ENCODE measurements around the gene CTCF. TPM values are rescaled to one million over a fixed set of nuclear protein-coding genes. Genes with fewer than 3 reads are reported as not detected.
A peak's percentile ranks its signal among the peaks of the same experiment; 100 is the strongest.

The CTCF gene
- total RNA-seq, 5 donors from 2014 or later (not counting 1 experiment from before 2014, with no cell fraction given), result 55.3 to 69.0 (median 64.0) TPM

DNA sequence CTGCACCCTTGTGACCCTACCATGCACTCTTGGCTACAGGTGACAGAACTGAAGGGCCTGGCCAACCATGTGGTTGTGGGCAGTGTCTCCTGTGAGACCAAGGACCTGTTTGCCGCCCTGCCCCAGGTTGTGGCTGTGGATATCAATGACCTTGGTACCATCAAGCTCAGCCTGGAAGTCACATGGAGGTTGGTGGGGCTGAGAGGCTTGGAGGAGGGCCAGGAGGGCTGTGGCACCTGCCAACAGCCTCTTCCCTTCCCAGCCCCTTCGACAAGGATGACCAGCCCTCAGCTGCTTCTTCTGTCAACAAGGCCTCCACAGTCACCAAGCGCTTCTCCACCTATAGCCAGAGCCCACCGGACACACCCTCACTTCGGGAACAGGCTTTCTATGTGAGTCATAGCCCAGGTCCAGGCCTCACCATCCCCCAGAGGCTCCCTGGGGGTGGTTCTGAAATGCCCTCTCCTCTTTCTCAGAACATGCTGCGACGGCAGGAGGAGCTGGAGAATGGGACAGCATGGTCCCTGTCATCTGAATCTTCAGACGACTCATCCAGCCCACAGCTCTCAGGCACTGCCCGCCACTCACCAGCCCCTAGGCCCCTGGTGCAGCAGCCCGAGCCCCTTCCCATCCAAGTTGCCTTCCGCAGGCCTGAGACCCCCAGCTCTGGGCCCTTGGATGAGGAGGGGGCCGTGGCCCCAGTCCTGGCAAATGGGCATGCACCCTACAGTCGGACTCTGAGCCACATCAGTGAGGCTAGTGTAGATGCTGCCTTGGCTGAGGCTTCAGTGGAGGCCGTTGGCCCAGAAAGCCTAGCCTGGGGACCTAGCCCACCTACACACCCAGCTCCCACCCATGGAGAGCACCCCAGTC is 20.7 kb upstream of the CTCF start:
- Mint-ChIP-seq H3K27ac (peak overlapping the region; percentile 82), H3K4me1 (peaks cover 45 to 57% (median 55%) of the 10 kb centered on the region in 3 donors), H3K27me3 (no peaks in the 10 kb centered on the region), H3K36me3 (peaks cover 9% of the 10 kb centered on the region), H3K4me3 (no peak overlapping the region), H3K9me3 (no peaks in the 10 kb centered on the region)
- Histone ChIP-seq H3K9me3 (no peaks in the 10 kb centered on the region), H3K4me1 (ENCODE audit: control insufficient read depth in 1 of 2, extremely low read depth in 1 of 2, insufficient read depth in 2 of 2, low read length in 2 of 2) (peaks cover 0 to 52% of the 10 kb centered on the region in 2 experiments), H3K27me3 (replicated peaks in 1 of 2; ENCODE audit: control insufficient read depth in 2 of 2, extremely low read depth in 1 of 2, insufficient read depth in 2 of 2, low read length in 1 of 2) (peaks cover 0 to 1% of the 10 kb centered on the region in 2 experiments), H3K36me3 (ENCODE audit: control insufficient read depth in 2 of 2, extremely low read depth in 1 of 2, insufficient read depth in 1 of 2, low read length in 1 of 2) (peaks cover 4 to 32% of the 10 kb centered on the region in 2 donors), H3K4me3 (ENCODE audit: control insufficient read depth in 1 of 2, extremely low read depth in 1 of 2, low read length in 1 of 2) (no peak overlapping the region), H3K27ac (ENCODE audit: low read length) (peak overlapping the region; percentile 44)
- DNase-seq (no peak), ATAC-seq (replicated peaks in 1 of 4) (no peak)
- CTCF ChIA-PET, result interaction anchor here (0.6 to 1.0 kb wide), 2 partner anchors 8 to 50 kb away, joined by 4 read pairs; no protein-coding TSS in a partner anchor
- POLR2A ChIA-PET, result interaction anchor here (0.5 to 0.6 kb wide), 3 partner anchors 80 to 524 kb away, joined by 5 to 8 read pairs (median 7); no protein-coding TSS in a partner anchor
- 98% methylated on average over 7 of the region's 14 CpGs for WGBS (ENCODE audit: insufficient coverage)

DNA sequence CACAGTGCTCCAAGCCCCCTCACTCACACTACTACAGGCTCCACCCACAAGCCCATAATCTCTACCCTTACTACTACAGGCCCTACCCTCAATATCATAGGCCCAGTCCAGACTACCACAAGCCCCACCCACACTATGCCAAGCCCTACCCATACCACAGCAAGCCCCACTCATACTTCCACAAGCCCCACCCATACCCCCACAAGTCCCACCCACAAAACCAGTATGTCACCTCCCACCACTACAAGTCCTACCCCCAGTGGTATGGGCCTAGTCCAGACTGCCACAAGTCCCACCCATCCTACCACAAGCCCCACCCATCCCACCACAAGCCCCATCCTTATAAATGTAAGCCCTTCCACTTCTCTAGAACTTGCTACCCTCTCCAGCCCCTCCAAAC is 19.9 kb upstream of the CTCF start:
- peaks cover 5 to 52% of the 10 kb centered on the region in 2 experiments for H3K4me1 ChIP-seq (ENCODE audit: control insufficient read depth in 1 of 2, extremely low read depth in 1 of 2, insufficient read depth in 2 of 2, low read length in 2 of 2)
- Mint-ChIP-seq H3K27ac (peak overlapping the region; percentile 82), H3K4me3 (no peak overlapping the region), H3K4me1 (peaks cover 48 to 58% (median 58%) of the 10 kb centered on the region in 3 donors), H3K36me3 (peaks cover 9% of the 10 kb centered on the region), H3K27me3 (no peaks in the 10 kb centered on the region), H3K9me3 (no peaks in the 10 kb centered on the region)
- no peaks in the 10 kb centered on the region for H3K9me3 ChIP-seq
- ATAC-seq (replicated peaks in 1 of 4) (peak; percentile 66 to 74 (median 67)), DNase-seq (peak; percentile 32 to 85 (median 75))
- H3K4me3 ChIP-seq (ENCODE audit: control insufficient read depth in 1 of 2, extremely low read depth in 1 of 2, low read length in 1 of 2), result no peak overlapping the region
- POLR2A ChIA-PET, result interaction anchor here in 1 of 2 donors (0.5 kb wide), 1 partner anchor 523 kb away, joined by 7 read pairs; no protein-coding TSS in a partner anchor
- H3K36me3 ChIP-seq (ENCODE audit: control insufficient read depth in 2 of 2, extremely low read depth in 1 of 2, insufficient read depth in 1 of 2, low read length in 1 of 2), result peaks cover 4 to 34% of the 10 kb centered on the region in 2 donors
- no peaks in the 10 kb centered on the region for H3K27me3 ChIP-seq (replicated peaks in 1 of 2; ENCODE audit: control insufficient read depth in 2 of 2, extremely low read depth in 1 of 2, insufficient read depth in 2 of 2, low read length in 1 of 2)
- CTCF ChIA-PET, result interaction anchor here in 1 of 2 donors (1.0 kb wide), 1 partner anchor 9 kb away, joined by 4 read pairs; no protein-coding TSS in a partner anchor
- peak overlapping the region; percentile 44 for H3K27ac ChIP-seq (ENCODE audit: low read length)

- Mint-ChIP-seq H3K9me3 (no peaks in the 10 kb centered on the region), H3K4me1 (peaks cover 54 to 64% (median 64%) of the 10 kb centered on the region in 3 donors), H3K36me3 (peaks cover 12% of the 10 kb centered on the region), H3K27me3 (no peaks in the 10 kb centered on the region), H3K4me3 (no peak overlapping the region), H3K27ac (peak overlapping the region; percentile 67 to 82)
- DNase-seq, result no peak
- WGBS (ENCODE audit: insufficient coverage), result 98% methylated on average over 8 of the region's 8 CpGs
- ChIA-PET POLR2A (no interaction called here), CTCF (interaction anchor here in 1 of 2 donors (1.4 kb wide), 1 partner anchor 13 kb away, joined by 4 read pairs; no protein-coding TSS in a partner anchor)
- no peaks in the 10 kb centered on the region for H3K27me3 ChIP-seq (replicated peaks in 1 of 2; ENCODE audit: control insufficient read depth in 2 of 2, extremely low read depth in 1 of 2, insufficient read depth in 2 of 2, low read length in 1 of 2)
- H3K36me3 ChIP-seq (ENCODE audit: control insufficient read depth in 2 of 2, extremely low read depth in 1 of 2, insufficient read depth in 1 of 2, low read length in 1 of 2), result peaks cover 4 to 34% of the 10 kb centered on the region in 2 donors
- no peak overlapping the region for H3K27ac ChIP-seq (ENCODE audit: low read length)
- no peaks in the 10 kb centered on the region for H3K9me3 ChIP-seq
- H3K4me3 ChIP-seq (ENCODE audit: control insufficient read depth in 1 of 2, extremely low read depth in 1 of 2, low read length in 1 of 2), result no peak overlapping the region
- no peak for ATAC-seq (replicated peaks in 1 of 4)
- peaks cover 10 to 56% of the 10 kb centered on the region in 2 experiments for H3K4me1 ChIP-seq (ENCODE audit: control insufficient read depth in 1 of 2, extremely low read depth in 1 of 2, insufficient read depth in 2 of 2, low read length in 2 of 2)
These were observed 19.3 kb upstream of the CTCF start for GRCh38 chr16:67543036-67543435.

- ChIA-PET CTCF (interaction anchor here (1.0 to 1.4 kb wide), 3 partner anchors 11 to 19 kb away, joined by 3 to 4 read pairs (median 3); no protein-coding TSS in a partner anchor), POLR2A (interaction anchor here in 1 of 2 donors (0.6 kb wide), 1 partner anchor 15 kb away, joined by 3 read pairs; no protein-coding TSS in a partner anchor)
- Mint-ChIP-seq H3K27me3 (no peaks in the 10 kb centered on the region), H3K27ac (peak overlapping the region; percentile 67 to 71), H3K4me1 (peaks cover 59 to 69% (median 69%) of the 10 kb centered on the region in 3 donors), H3K4me3 (no peak overlapping the region), H3K36me3 (peaks cover 12% of the 10 kb centered on the region), H3K9me3 (no peaks in the 10 kb centered on the region)
- Histone ChIP-seq H3K36me3 (ENCODE audit: control insufficient read depth in 2 of 2, extremely low read depth in 1 of 2, insufficient read depth in 1 of 2, low read length in 1 of 2) (peaks cover 4 to 34% of the 10 kb centered on the region in 2 donors), H3K4me3 (ENCODE audit: control insufficient read depth in 1 of 2, extremely low read depth in 1 of 2, low read length in 1 of 2) (no peak overlapping the region), H3K27ac (ENCODE audit: low read length) (no peak overlapping the region), H3K4me1 (ENCODE audit: control insufficient read depth in 1 of 2, extremely low read depth in 1 of 2, insufficient read depth in 2 of 2, low read length in 2 of 2) (peaks cover 16 to 56% of the 10 kb centered on the region in 2 experiments), H3K27me3 (replicated peaks in 1 of 2; ENCODE audit: control insufficient read depth in 2 of 2, extremely low read depth in 1 of 2, insufficient read depth in 2 of 2, low read length in 1 of 2) (no peaks in the 10 kb centered on the region), H3K9me3 (no peaks in the 10 kb centered on the region)
- no peak for DNase-seq
- WGBS (ENCODE audit: insufficient coverage), result 96% methylated on average over 6 of the region's 6 CpGs
- no peak for ATAC-seq (replicated peaks in 1 of 4)
These were observed 18.7 kb upstream of the CTCF start for GRCh38 chr16:67543582-67543981.

DNA sequence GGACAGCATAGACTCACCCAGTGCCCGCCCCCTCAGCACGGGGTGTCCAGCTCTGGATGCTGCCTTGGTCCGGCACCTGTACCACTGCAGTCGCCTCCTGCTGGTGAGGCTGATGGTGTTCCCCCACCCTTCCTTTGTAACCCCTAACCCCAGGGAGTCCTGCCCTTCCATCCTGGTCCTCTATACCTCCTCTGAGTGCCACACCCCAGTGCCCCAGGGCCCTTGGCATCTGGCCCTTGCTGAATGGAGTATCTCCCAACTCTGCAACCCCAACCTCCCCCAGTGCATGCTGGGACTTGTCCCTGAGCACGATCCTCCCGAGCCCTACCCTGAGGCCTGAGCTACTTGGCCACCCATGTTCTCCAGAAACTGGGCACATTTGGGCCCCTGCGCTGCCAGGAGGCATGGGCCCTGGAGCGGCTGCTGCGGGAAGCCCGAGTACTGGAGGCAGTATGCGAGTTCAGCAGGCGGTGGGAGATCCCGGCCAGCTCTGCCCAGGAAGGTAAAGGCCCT is 17.9 kb upstream of the CTCF start:
- H3K27ac ChIP-seq (ENCODE audit: low read length), result no peak overlapping the region
- ATAC-seq (replicated peaks in 1 of 4) (no peak), DNase-seq (no peak)
- no peaks in the 10 kb centered on the region for H3K9me3 ChIP-seq
- H3K9me3 Mint-ChIP-seq, result no peaks in the 10 kb centered on the region
- H3K36me3 ChIP-seq (ENCODE audit: control insufficient read depth in 2 of 2, extremely low read depth in 1 of 2, insufficient read depth in 1 of 2, low read length in 1 of 2), result peaks cover 4 to 39% of the 10 kb centered on the region in 2 donors
- no peak overlapping the region for H3K4me3 Mint-ChIP-seq
- H3K36me3 Mint-ChIP-seq, result peaks cover 12% of the 10 kb centered on the region
- peaks cover 16 to 55% of the 10 kb centered on the region in 2 experiments for H3K4me1 ChIP-seq (ENCODE audit: control insufficient read depth in 1 of 2, extremely low read depth in 1 of 2, insufficient read depth in 2 of 2, low read length in 2 of 2)
- 96% methylated on average over 11 of the region's 13 CpGs for WGBS (ENCODE audit: insufficient coverage)
- no peaks in the 10 kb centered on the region for H3K27me3 ChIP-seq (replicated peaks in 1 of 2; ENCODE audit: control insufficient read depth in 2 of 2, extremely low read depth in 1 of 2, insufficient read depth in 2 of 2, low read length in 1 of 2)
- ChIA-PET POLR2A (interaction anchor here in 1 of 2 donors (0.6 kb wide), 1 partner anchor 15 kb away, joined by 3 read pairs; no protein-coding TSS in a partner anchor), CTCF (interaction anchor here (0.6 to 1.6 kb wide), 7 partner anchors 12 to 99 kb away, joined by 3 to 6 read pairs (median 3); no protein-coding TSS in a partner anchor)
- H3K4me3 ChIP-seq (ENCODE audit: control insufficient read depth in 1 of 2, extremely low read depth in 1 of 2, low read length in 1 of 2), result no peak overlapping the region
- H3K4me1 Mint-ChIP-seq, result peaks cover 58 to 69% (median 64%) of the 10 kb centered on the region in 3 donors
- peak overlapping the region in 1 of 2 donors; percentile 71 for H3K27ac Mint-ChIP-seq
- H3K27me3 Mint-ChIP-seq, result no peaks in the 10 kb centered on the region

Data from T-cell (primary cell).